BE2C (cell line): ENCODE data around the gene MTX1. TPM values are rescaled to one million over a fixed set of nuclear protein-coding genes. Genes with fewer than 3 reads are reported as not detected.
A peak's percentile ranks its signal among the peaks of the same experiment; 100 is the strongest.
"Not testable (repeated sequence)": the region's sequence is repeated elsewhere in the genome, so short reads cannot be mapped to it uniquely, and the experiment has no call there.

Source experiments
- DNase-seq: peaks from one replicate; pipeline ENCODE4 v3.0.0-alpha.2; 2020
- H3K27me3 ChIP-seq: fragments of 250-450 bp; sonication (Bioruptor Pico); 2 replicates; pipeline ENCODE4 v1.5.1; 2020; ENCODE audit warnings: mild to moderate bottlenecking
- H3K36me3 ChIP-seq: fragments of 250-450 bp; sonication (Bioruptor Pico); 2 replicates; pipeline ENCODE4 v1.5.1; 2020; ENCODE audit warnings: mild to moderate bottlenecking
- H3K4me1 ChIP-seq: fragments of 250-450 bp; sonication (Bioruptor Pico); 2 replicates; pipeline ENCODE4 v1.5.1; 2020
- H3K4me3 ChIP-seq: 2 replicates; pipeline ENCODE4 v1.5.1; 2011; ENCODE audit warnings: low read depth, low read length
- H3K9me3 ChIP-seq: fragments of 250-450 bp; sonication (Bioruptor Pico); 2 replicates; pipeline ENCODE4 v1.5.1; 2020
- polyA plus RNA-seq: library from polyadenylated mRNA; unstranded; fragments of >200 nt; gene quantifications from one replicate; pipeline ENCODE4 v1.2.1, GENCODE V29; 2012; ENCODE audit warnings: low read depth, missing spikeins; ENCODE audit not compliant: insufficient read length, insufficient read depth
- TF ChIP-seq, protein P1 (sequence below): IDR thresholded peaks from 2 replicates; pipeline ENCODE4 v1.5.1; 2012; ENCODE audit warnings: mild to moderate bottlenecking, low read depth, low read length

Gene MTX1
- 149 TPM for polyA plus RNA-seq

GRCh38 chr1:155208541-155209311, at the start of gene MTX1:
Gene MTX1, plus strand, starts transcription at chr1:155208695. Its CDS starts 110 bp downstream, at chr1:155208805.
- Histone ChIP-seq H3K36me3 (peaks cover 7% of the 10 kb centered on the region; the same call in 1 of the 2 replicates), H3K4me1 (peaks cover 7% of the 10 kb centered on the region), H3K4me3 (peak within 1 kb of the TSS; percentile 99), H3K9me3 (no peaks in the 10 kb centered on the region), H3K27me3 (no peaks in the 10 kb centered on the region)
- peak; percentile 93 for DNase-seq
- TF ChIP-seq, protein P1, sequence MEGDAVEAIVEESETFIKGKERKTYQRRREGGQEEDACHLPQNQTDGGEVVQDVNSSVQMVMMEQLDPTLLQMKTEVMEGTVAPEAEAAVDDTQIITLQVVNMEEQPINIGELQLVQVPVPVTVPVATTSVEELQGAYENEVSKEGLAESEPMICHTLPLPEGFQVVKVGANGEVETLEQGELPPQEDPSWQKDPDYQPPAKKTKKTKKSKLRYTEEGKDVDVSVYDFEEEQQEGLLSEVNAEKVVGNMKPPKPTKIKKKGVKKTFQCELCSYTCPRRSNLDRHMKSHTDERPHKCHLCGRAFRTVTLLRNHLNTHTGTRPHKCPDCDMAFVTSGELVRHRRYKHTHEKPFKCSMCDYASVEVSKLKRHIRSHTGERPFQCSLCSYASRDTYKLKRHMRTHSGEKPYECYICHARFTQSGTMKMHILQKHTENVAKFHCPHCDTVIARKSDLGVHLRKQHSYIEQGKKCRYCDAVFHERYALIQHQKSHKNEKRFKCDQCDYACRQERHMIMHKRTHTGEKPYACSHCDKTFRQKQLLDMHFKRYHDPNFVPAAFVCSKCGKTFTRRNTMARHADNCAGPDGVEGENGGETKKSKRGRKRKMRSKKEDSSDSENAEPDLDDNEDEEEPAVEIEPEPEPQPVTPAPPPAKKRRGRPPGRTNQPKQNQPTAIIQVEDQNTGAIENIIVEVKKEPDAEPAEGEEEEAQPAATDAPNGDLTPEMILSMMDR: no peak

- TF ChIP-seq, protein P1: no peak
- DNase-seq: no peak
- no peak overlapping the region for H3K4me3 ChIP-seq
- no peaks in the 10 kb centered on the region; the same call in 1 of the 2 replicates for H3K27me3 ChIP-seq
- H3K36me3 ChIP-seq: no peaks in the 10 kb centered on the region
- H3K9me3 ChIP-seq: 0 out of 2 replicates have a peak, but pooled peaks cover 4% of the 10 kb centered on the region
- H3K4me1 ChIP-seq: no peaks in the 10 kb centered on the region
Measured at GRCh38 chr1:155158991-155159390, 49.5 kb upstream of the MTX1 start.

GRCh38 chr1:155160128-155160527, 48.4 kb upstream of the MTX1 start:
- DNase-seq: no peak
- no peak overlapping the region for H3K4me3 ChIP-seq
- H3K36me3 ChIP-seq: no peaks in the 10 kb centered on the region
- no peaks in the 10 kb centered on the region for H3K27me3 ChIP-seq
- 0 out of 2 replicates have a peak, but pooled peaks cover 4% of the 10 kb centered on the region for H3K9me3 ChIP-seq
- TF ChIP-seq, protein P1: no peak
- no peaks in the 10 kb centered on the region for H3K4me1 ChIP-seq

GRCh38 chr1:155162631-155163030, 45.9 kb upstream of the MTX1 start:
- not testable (repeated sequence) for DNase-seq, H3K4me1 ChIP-seq, H3K9me3 ChIP-seq, H3K27me3 ChIP-seq, H3K36me3 ChIP-seq, H3K4me3 ChIP-seq

- not testable (repeated sequence) for H3K4me1 ChIP-seq, H3K36me3 ChIP-seq, H3K27me3 ChIP-seq, H3K4me3 ChIP-seq, DNase-seq, H3K9me3 ChIP-seq
Measured at GRCh38 chr1:155163785-155164184, 44.7 kb upstream of the MTX1 start.

DNA sequence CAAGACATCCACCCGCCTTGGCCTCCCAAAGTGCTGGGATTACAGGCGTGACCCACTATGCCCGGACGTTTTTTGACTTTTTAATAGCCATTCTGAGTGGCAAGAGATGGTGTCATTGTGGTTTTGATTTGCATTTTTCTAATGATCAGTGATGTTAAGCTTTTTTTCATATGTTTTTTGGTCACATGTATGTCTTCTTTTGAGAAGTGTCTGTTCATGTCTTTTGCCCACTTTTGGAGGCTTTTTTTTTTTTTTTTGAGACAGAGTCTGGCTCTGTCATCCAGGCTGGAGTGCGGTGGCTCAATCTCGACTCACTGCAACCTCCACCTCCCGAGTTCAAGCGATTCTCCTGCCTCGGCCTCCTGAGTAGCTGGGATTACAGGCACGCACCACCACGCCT, 43.9 kb upstream of the MTX1 start:
- not testable (repeated sequence) for H3K27me3 ChIP-seq, H3K4me1 ChIP-seq, H3K9me3 ChIP-seq, DNase-seq, H3K36me3 ChIP-seq, H3K4me3 ChIP-seq

- Histone ChIP-seq H3K4me3 (peak overlapping the region; percentile 42), H3K4me1 (peaks cover 2% of the 10 kb centered on the region), H3K36me3 (no peaks in the 10 kb centered on the region), H3K9me3 (no peaks in the 10 kb centered on the region), H3K27me3 (no peaks in the 10 kb centered on the region)
- TF ChIP-seq, protein P1: no peak
- no peak for DNase-seq
Measured at GRCh38 chr1:155166051-155166470, 42.4 kb upstream of the MTX1 start.
